D721Med (cell line): Measurements from ENCODE around the gene SLC27A2.

Experiments used
- DNase-seq: peaks from one replicate; pipeline ENCODE4 v3.0.0; 2011; ENCODE audit warnings: low spot score; ENCODE audit not compliant: insufficient read length
- FAIRE-seq: peaks from 2 replicates; lab custom pipeline; 2011; peaks lifted over from hg19 to GRCh38; lab: Jason Lieb, UNC
- CTCF ChIP-seq: IDR thresholded peaks from 2 replicates; pipeline ENCODE4 v1.5.1; 2012; ENCODE audit warnings: mild to moderate bottlenecking, control low read depth; ENCODE audit not compliant: insufficient read depth; ENCODE audit errors: missing control alignments

The SLC27A2 gene

GRCh38 chr15:50247819-50248655 lies 66.0 kb downstream of the SLC27A2 start:
- no peak for DNase-seq
- FAIRE-seq = no peak
- no peak for TF ChIP-seq CTCF

GRCh38 chr15:50248994-50249582 lies 67.1 kb downstream of the SLC27A2 start:
- DNase-seq = no peak
- FAIRE-seq = no peak
- TF ChIP-seq CTCF = no peak

- FAIRE-seq (no peak), DNase-seq (no peak)
- no peak for TF ChIP-seq CTCF
Measured at GRCh38 chr15:50249704-50250103, 67.7 kb downstream of the SLC27A2 start.

GRCh38 chr15:50250760-50251394 lies 68.9 kb downstream of the SLC27A2 start:
- no peak for FAIRE-seq
- DNase-seq = no peak
- no peak for TF ChIP-seq CTCF

GRCh38 chr15:50251638-50252182 lies 69.7 kb downstream of the SLC27A2 start:
- TF ChIP-seq CTCF = no peak
- DNase-seq (no peak), FAIRE-seq (no peak)

- TF ChIP-seq CTCF = no peak
- DNase-seq (no peak), FAIRE-seq (no peak)
Measured at GRCh38 chr15:50252556-50252955, 70.6 kb downstream of the SLC27A2 start.
